ENCODE results near the gene CDH4.

Gene CDH4

GRCh38 chr20:61499859-61500554 is 247.9 kb downstream of the CDH4 start:
- TF ChIP-seq SIN3A (IDR thresholded peaks at IDR 0.05; ENCODE audit: borderline replicate concordance, insufficient read depth, low read length) (no peak), POLR2AphosphoS5 (IDR thresholded peaks at IDR 0.05; ENCODE audit: low read depth, low read length) (no peak), TAF1 (IDR thresholded peaks at IDR 0.05; ENCODE audit: borderline replicate concordance, insufficient read depth, low read length) (no peak), FOXP2 (optimal IDR thresholded peaks at IDR 0.05; ENCODE audit: borderline replicate concordance, extremely low read depth, extremely low read length, insufficient read depth) (no peak), REST (IDR thresholded peaks at IDR 0.05; ENCODE audit: insufficient read depth in 1 of 2, low read depth in 2 of 2, low read length in 2 of 2) (no peak)

- TF ChIP-seq SIN3A (IDR thresholded peaks at IDR 0.05; ENCODE audit: borderline replicate concordance, insufficient read depth, low read length), result no peak
- no peak for TF ChIP-seq TAF1 (IDR thresholded peaks at IDR 0.05; ENCODE audit: borderline replicate concordance, insufficient read depth, low read length)
- TF ChIP-seq POLR2AphosphoS5 (IDR thresholded peaks at IDR 0.05; ENCODE audit: low read depth, low read length), result no peak
- no peak for TF ChIP-seq REST (IDR thresholded peaks at IDR 0.05; ENCODE audit: insufficient read depth in 1 of 2, low read depth in 2 of 2, low read length in 2 of 2)
- TF ChIP-seq FOXP2 (optimal IDR thresholded peaks at IDR 0.05; ENCODE audit: borderline replicate concordance, extremely low read depth, extremely low read length, insufficient read depth), result no peak
Measured at GRCh38 chr20:61500791-61501321, 248.8 kb downstream of the CDH4 start.

GRCh38 chr20:61502433-61502832 is 250.4 kb downstream of the CDH4 start:
- TF ChIP-seq POLR2AphosphoS5 (IDR thresholded peaks at IDR 0.05; ENCODE audit: low read depth, low read length), result no peak
- no peak for TF ChIP-seq REST (IDR thresholded peaks at IDR 0.05; ENCODE audit: insufficient read depth in 1 of 2, low read depth in 2 of 2, low read length in 2 of 2)
- TF ChIP-seq SIN3A (IDR thresholded peaks at IDR 0.05; ENCODE audit: borderline replicate concordance, insufficient read depth, low read length), result no peak
- TF ChIP-seq FOXP2 (optimal IDR thresholded peaks at IDR 0.05; ENCODE audit: borderline replicate concordance, extremely low read depth, extremely low read length, insufficient read depth), result no peak
- TF ChIP-seq TAF1 (IDR thresholded peaks at IDR 0.05; ENCODE audit: borderline replicate concordance, insufficient read depth, low read length), result no peak

GRCh38 chr20:61503106-61503505 is 251.0 kb downstream of the CDH4 start:
- no peak for TF ChIP-seq REST (IDR thresholded peaks at IDR 0.05; ENCODE audit: insufficient read depth in 1 of 2, low read depth in 2 of 2, low read length in 2 of 2)
- no peak for TF ChIP-seq POLR2AphosphoS5 (IDR thresholded peaks at IDR 0.05; ENCODE audit: low read depth, low read length)
- no peak for TF ChIP-seq SIN3A (IDR thresholded peaks at IDR 0.05; ENCODE audit: borderline replicate concordance, insufficient read depth, low read length)
- TF ChIP-seq TAF1 (IDR thresholded peaks at IDR 0.05; ENCODE audit: borderline replicate concordance, insufficient read depth, low read length), result no peak
- TF ChIP-seq FOXP2 (optimal IDR thresholded peaks at IDR 0.05; ENCODE audit: borderline replicate concordance, extremely low read depth, extremely low read length, insufficient read depth), result no peak

All from PFSK-1 (cell line).